A673 (cell line): ENCODE measurements around the gene ZNF366. TPM values are rescaled to one million over a fixed set of nuclear protein-coding genes. Genes with fewer than 3 reads are reported as not detected.

Experiments
- Bru-seq: library from RNA; stranded (reverse); fragments of 400-500 nt; gene quantifications from one replicate; lab custom pipeline; 2021; lab: Mats Ljungman, UMichigan
- BruChase-seq, 2 experiments: library from RNA; stranded (reverse); fragments of 400-500 nt; gene quantifications; one replicate each; lab custom pipeline; 2021; lab: Mats Ljungman, UMichigan
- BruUV-seq: library from RNA; stranded (reverse); fragments of 400-500 nt; replicated peaks from 2 replicates; lab custom pipeline; 2021; lab: Mats Ljungman, UMichigan
- CTCF ChIA-PET: fragments of 300-600 bp; sonication (Branson Sonifier 250); formaldehyde crosslinking; loops from one replicate; lab custom pipeline; 2022; ENCODE audit warnings: antibody characterized with exemption; lab: Charles Lee
- POLR2A ChIA-PET: fragments of 300-600 bp; sonication (Branson Sonifier 250); formaldehyde crosslinking; loops from one replicate; lab custom pipeline; 2022; ENCODE audit warnings: antibody characterized with exemption; ENCODE audit not compliant: low non-redundant PET; lab: Charles Lee
- DNase-seq: peaks from one replicate; pipeline ENCODE4 v3.0.0-alpha.2; 2015; ENCODE audit warnings: low spot score
- H3K27ac ChIP-seq: fragments of 200-600 bp; sonication (generic); 2 replicates; pipeline ENCODE4 v1.5.1; 2016; ENCODE audit warnings: mixed run types, low read depth, mild to moderate bottlenecking, mixed read lengths, antibody characterized with exemption, low read length; ENCODE audit not compliant: poor library complexity, severe bottlenecking
- H3K27me3 ChIP-seq: fragments of 200-600 bp; sonication (generic); replicated peaks from 2 replicates; pipeline ENCODE4 v1.6.1; 2017; ENCODE audit warnings: mixed run types, low read depth, mild to moderate bottlenecking, mixed read lengths, antibody characterized with exemption, low read length; ENCODE audit not compliant: insufficient read depth, poor library complexity
- H3K36me3 ChIP-seq: fragments of 200-600 bp; sonication (generic); 2 replicates; pipeline ENCODE4 v1.6.1; 2016; ENCODE audit warnings: mixed run types, mild to moderate bottlenecking, mixed read lengths, antibody characterized with exemption, low read length; ENCODE audit not compliant: insufficient read depth, poor library complexity, severe bottlenecking
- H3K4me1 ChIP-seq: fragments of 200-600 bp; sonication (generic); 2 replicates; pipeline ENCODE4 v1.6.1; 2017; ENCODE audit warnings: mixed run types, mild to moderate bottlenecking, mixed read lengths, antibody characterized with exemption, low read length; ENCODE audit not compliant: insufficient read depth, poor library complexity, severe bottlenecking
- H3K4me3 ChIP-seq: fragments of 200-600 bp; sonication (generic); 2 replicates; pipeline ENCODE4 v1.5.1; 2016; ENCODE audit warnings: low read depth, mixed run types, mild to moderate bottlenecking, mixed read lengths, low read length; ENCODE audit not compliant: poor library complexity, severe bottlenecking
- H3K9me3 ChIP-seq: fragments of 200-600 bp; sonication (generic); 2 replicates; pipeline ENCODE4 v1.6.1; 2016; ENCODE audit warnings: mixed run types, low read depth, mild to moderate bottlenecking, mixed read lengths, antibody characterized with exemption, low read length; ENCODE audit not compliant: poor library complexity, severe bottlenecking
- CTCF ChIP-seq: fragments of 300-800, 200-600 bp; sonication (generic); conservative IDR thresholded peaks from 2 replicates; pipeline ENCODE4 v1.5.1; 2017; ENCODE audit warnings: low read depth, mild to moderate bottlenecking, antibody characterized with exemption, low read length, moderate library complexity, mixed read lengths
- EZH2 ChIP-seq: fragments of 200-600 bp; sonication (generic); IDR thresholded peaks from 2 replicates; pipeline ENCODE4 v1.6.1; 2017; ENCODE audit warnings: borderline replicate concordance, low read depth, mild to moderate bottlenecking, mixed read lengths, antibody characterized with exemption, low read length; ENCODE audit not compliant: poor library complexity, severe bottlenecking
- intact Hi-C: fragments of 100-400 bp; cut with micrococcal nuclease; formaldehyde crosslinking; loops from one replicate; pipeline ENCODE4 v1.10.0; 2022; ENCODE audit not compliant: unreplicated experiment
- long read RNA-seq: library from polyadenylated mRNA; stranded (forward); transcript quantifications from one replicate; pipeline ENCODE4 v2.0.0, GENCODE V29; 2022
- total RNA-seq: library from RNA; stranded (reverse); gene quantifications from 2 replicates; pipeline ENCODE4 v1.2.3, GENCODE V29; 2021

The ZNF366 gene
- total RNA-seq (not detected in 2 replicates), Bru-seq, nascent RNA (percentile 1 among the genes with signal in this experiment), BruChase-seq, experiment 1, labeled RNA remaining after a 2-hour chase (not detected), BruChase-seq, experiment 2, labeled RNA remaining after a 6-hour chase (not detected)
- long read RNA-seq: 0 reads

GRCh38 chr5:72507231-72507906 is at the start of gene ZNF366:
ZNF366 (minus strand) TSS chr5:72507410; CDS start chr5:72461496, 45,914 bp downstream.
- TF ChIP-seq CTCF: no peak
- no peak for TF ChIP-seq EZH2
- no peaks in the 10 kb centered on the region for H3K9me3 ChIP-seq
- no peaks in the 10 kb centered on the region for H3K27me3 ChIP-seq
- DNase-seq: no peak
- H3K4me1 ChIP-seq: no peaks in the 10 kb centered on the region
- no TSS peak for BruUV-seq
- intact Hi-C loops: no loop called here
- POLR2A ChIA-PET: no interaction called here
- no peak within 1 kb of the TSS for H3K27ac ChIP-seq
- no peak within 1 kb of the TSS for H3K4me3 ChIP-seq
- CTCF ChIA-PET: no interaction called here
- H3K36me3 ChIP-seq: no peaks in the 10 kb centered on the region

GRCh38 chr5:72556351-72557166 is 49.3 kb upstream of the ZNF366 start:
- no TSS peak for BruUV-seq
- no peaks in the 10 kb centered on the region for H3K36me3 ChIP-seq
- CTCF ChIA-PET: no interaction called here
- TF ChIP-seq CTCF: 0 out of 2 replicates have a peak, but pooled peaks have one; percentile 31
- TF ChIP-seq EZH2: no peak
- DNase-seq: peak; percentile 68
- H3K27ac ChIP-seq: peak overlapping the region; percentile 56
- H3K27me3 ChIP-seq: no peaks in the 10 kb centered on the region
- H3K4me3 ChIP-seq: peak overlapping the region; percentile 29
- peaks cover 23% of the 10 kb centered on the region for H3K4me1 ChIP-seq
- POLR2A ChIA-PET: no interaction called here
- no peaks in the 10 kb centered on the region for H3K9me3 ChIP-seq
- intact Hi-C loops: no loop called here

- BruUV-seq: no TSS peak
- ChIA-PET CTCF (no interaction called here), POLR2A (no interaction called here)
- Histone ChIP-seq H3K4me3 (peak overlapping the region; percentile 29), H3K9me3 (no peaks in the 10 kb centered on the region), H3K27me3 (no peaks in the 10 kb centered on the region), H3K4me1 (peaks cover 23% of the 10 kb centered on the region), H3K36me3 (no peaks in the 10 kb centered on the region), H3K27ac (peak overlapping the region; percentile 56)
- TF ChIP-seq CTCF (no peak), EZH2 (no peak)
- peak; percentile 66 for DNase-seq
- intact Hi-C loops: no loop called here
Observed at GRCh38 chr5:72555871-72556270, 48.7 kb upstream of the ZNF366 start.
